Measurements from ENCODE around the gene ATAD3B. TPM values are rescaled to one million over a fixed set of nuclear protein-coding genes. Genes with fewer than 3 reads are reported as not detected.
"Not testable (repeated sequence)": the region's sequence is repeated elsewhere in the genome, so short reads cannot be mapped to it uniquely, and the experiment has no call there.

The ATAD3B gene
- polyA plus RNA-seq, 2 of the 4 experiments (the other 2 are of a cell fraction) = 0.21 to 0.99 TPM

GRCh38 chr1:1482856-1483255, 11.3 kb downstream of the ATAD3B start:
- ATAC-seq (no peak), FAIRE-seq (no peak), DNase-seq (ENCODE audit: low read depth in 1 of 2, low spot score in 1 of 2) (no peak)
- H3K4me3 ChIP-seq = no peak overlapping the region
- POLR2A ChIA-PET = no interaction called here
- H3K9me3 ChIP-seq = no peaks in the 10 kb centered on the region
- H3K27ac ChIP-seq = no peak overlapping the region
- TF ChIP-seq REST (IDR thresholded peaks at IDR 0.05) = no peak
- no peak for TF ChIP-seq ZNF302 (CRISPR knock-in tag; IDR thresholded peaks at IDR 0.05)
- TF ChIP-seq GATA3 (IDR thresholded peaks at IDR 0.05; ENCODE audit: borderline replicate concordance) = no peak
- no peak for TF ChIP-seq FOSB (CRISPR knock-in tag; IDR thresholded peaks at IDR 0.05)
- no peak for TF ChIP-seq ATOH8 (CRISPR knock-in tag; IDR thresholded peaks at IDR 0.05; ENCODE audit: low read depth)
- no peak for TF ChIP-seq EHF (CRISPR knock-in tag; IDR thresholded peaks at IDR 0.05)
- H3K4me2 ChIP-seq = no peak overlapping the region
- H3K4me1 ChIP-seq = no peaks in the 10 kb centered on the region
- no CpG with 5 or more reads among the region's 14 CpGs for WGBS (ENCODE audit: missing lambda C conversion rate)
- CTCF ChIA-PET = no interaction called here

- H3K4me3 ChIP-seq = no peak overlapping the region
- no peaks in the 10 kb centered on the region for H3K9me3 ChIP-seq
- ATAC-seq = no peak
- no peak for FAIRE-seq
- TF ChIP-seq CHD4 (IDR thresholded peaks at IDR 0.05; ENCODE audit: borderline replicate concordance) = no peak
- TF ChIP-seq ESRRA (IDR thresholded peaks at IDR 0.05; ENCODE audit: borderline replicate concordance, low read length) = no peak
- TF ChIP-seq ATOH8 (CRISPR knock-in tag; IDR thresholded peaks at IDR 0.05; ENCODE audit: low read depth) = no peak
- no peak for TF ChIP-seq KDM5A (IDR thresholded peaks at IDR 0.05)
- TF ChIP-seq ZNF302 (CRISPR knock-in tag; IDR thresholded peaks at IDR 0.05) = no peak
- H3K4me2 ChIP-seq = no peak overlapping the region
- WGBS (ENCODE audit: missing lambda C conversion rate) = no CpG with 5 or more reads among the region's 16 CpGs
- POLR2A ChIA-PET = no interaction called here
- no peaks in the 10 kb centered on the region for H3K4me1 ChIP-seq
- CTCF ChIA-PET = no interaction called here
- H3K27ac ChIP-seq = no peak overlapping the region
- DNase-seq (ENCODE audit: low read depth in 1 of 2, low spot score in 1 of 2) = no peak
Observed at GRCh38 chr1:1483714-1484113, 12.1 kb downstream of the ATAD3B start.

- DNase-seq (ENCODE audit: low read depth in 1 of 2, low spot score in 1 of 2); FAIRE-seq; POLR2A ChIA-PET; H3K9me3 ChIP-seq; H3K4me2 ChIP-seq; CTCF ChIA-PET; H3K27ac ChIP-seq; H3K4me1 ChIP-seq; ATAC-seq; H3K4me3 ChIP-seq: not testable (repeated sequence)
- WGBS (ENCODE audit: missing lambda C conversion rate) = no CpG with 5 or more reads among the region's 46 CpGs
Observed at GRCh38 chr1:1484976-1485750, 13.6 kb downstream of the ATAD3B start.

GRCh38 chr1:1485755-1486317, 14.3 kb downstream of the ATAD3B start:
- FAIRE-seq; POLR2A ChIA-PET; H3K4me1 ChIP-seq; H3K4me3 ChIP-seq; ATAC-seq; H3K27ac ChIP-seq; CTCF ChIA-PET; DNase-seq (ENCODE audit: low read depth in 1 of 2, low spot score in 1 of 2); H3K9me3 ChIP-seq; H3K4me2 ChIP-seq: not testable (repeated sequence)
- WGBS (ENCODE audit: missing lambda C conversion rate) = no CpG with 5 or more reads among the region's 31 CpGs
